Measurements from ENCODE around the gene PLA2G4B.

Gene PLA2G4B

GRCh38 chr15:41888662-41889253, 50.1 kb downstream of the PLA2G4B start:
- Histone ChIP-seq H3K27ac (ENCODE audit: low read length) (no peak overlapping the region), H3K4me3 (ENCODE audit: low read length in 2 of 2) (no peak overlapping the region), H3K4me1 (ENCODE audit: control insufficient read depth, insufficient read depth, low read length) (peaks cover 12% of the 10 kb centered on the region), H3K36me3 (ENCODE audit: control insufficient read depth in 2 of 2, insufficient read depth in 2 of 2, low read length in 2 of 2) (no peaks in the 10 kb centered on the region), H3K27me3 (ENCODE audit: control insufficient read depth in 1 of 2, insufficient read depth in 2 of 2, low read length in 2 of 2) (no peaks in the 10 kb centered on the region), H3K9ac (ENCODE audit: low read length in 2 of 2) (no peak overlapping the region), H3K9me3 (ENCODE audit: control insufficient read depth in 2 of 2, low read length in 2 of 2) (no peaks in the 10 kb centered on the region)

GRCh38 chr15:41890050-41890690, 51.5 kb downstream of the PLA2G4B start:
- Histone ChIP-seq H3K27me3 (ENCODE audit: control insufficient read depth in 1 of 2, insufficient read depth in 2 of 2, low read length in 2 of 2) (no peaks in the 10 kb centered on the region), H3K9me3 (ENCODE audit: control insufficient read depth in 2 of 2, low read length in 2 of 2) (no peaks in the 10 kb centered on the region), H3K9ac (ENCODE audit: low read length in 2 of 2) (no peak overlapping the region), H3K4me3 (ENCODE audit: low read length in 2 of 2) (no peak overlapping the region), H3K27ac (ENCODE audit: low read length) (no peak overlapping the region), H3K4me1 (ENCODE audit: control insufficient read depth, insufficient read depth, low read length) (peaks cover 25% of the 10 kb centered on the region), H3K36me3 (ENCODE audit: control insufficient read depth in 2 of 2, insufficient read depth in 2 of 2, low read length in 2 of 2) (no peaks in the 10 kb centered on the region)

DNA sequence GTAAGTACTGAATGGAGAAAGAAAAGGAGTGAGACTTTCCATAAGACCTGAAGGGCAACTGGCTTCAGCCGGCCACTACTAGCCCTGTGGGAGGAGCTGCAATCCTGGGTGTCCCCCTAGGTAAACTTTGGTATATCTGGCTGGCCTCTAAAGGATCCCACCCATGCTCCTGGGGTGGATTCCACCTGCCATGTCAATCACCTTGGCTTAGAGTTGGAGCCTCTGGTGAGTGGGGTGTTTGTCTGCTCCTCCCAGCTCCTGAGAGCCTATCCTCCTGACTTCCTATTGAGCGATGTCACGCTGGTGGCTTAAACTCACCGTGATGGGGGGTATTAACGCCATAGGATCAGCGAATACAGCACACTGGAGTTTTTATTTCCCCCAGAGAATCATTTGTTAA, 52.6 kb downstream of the PLA2G4B start:
- H3K9me3 ChIP-seq (ENCODE audit: control insufficient read depth in 2 of 2, low read length in 2 of 2): no peaks in the 10 kb centered on the region
- no peaks in the 10 kb centered on the region for H3K36me3 ChIP-seq (ENCODE audit: control insufficient read depth in 2 of 2, insufficient read depth in 2 of 2, low read length in 2 of 2)
- no peak overlapping the region for H3K4me3 ChIP-seq (ENCODE audit: low read length in 2 of 2)
- H3K9ac ChIP-seq (ENCODE audit: low read length in 2 of 2): no peak overlapping the region
- H3K27me3 ChIP-seq (ENCODE audit: control insufficient read depth in 1 of 2, insufficient read depth in 2 of 2, low read length in 2 of 2): no peaks in the 10 kb centered on the region
- no peak overlapping the region for H3K27ac ChIP-seq (ENCODE audit: low read length)
- peaks cover 28% of the 10 kb centered on the region for H3K4me1 ChIP-seq (ENCODE audit: control insufficient read depth, insufficient read depth, low read length)

DNA sequence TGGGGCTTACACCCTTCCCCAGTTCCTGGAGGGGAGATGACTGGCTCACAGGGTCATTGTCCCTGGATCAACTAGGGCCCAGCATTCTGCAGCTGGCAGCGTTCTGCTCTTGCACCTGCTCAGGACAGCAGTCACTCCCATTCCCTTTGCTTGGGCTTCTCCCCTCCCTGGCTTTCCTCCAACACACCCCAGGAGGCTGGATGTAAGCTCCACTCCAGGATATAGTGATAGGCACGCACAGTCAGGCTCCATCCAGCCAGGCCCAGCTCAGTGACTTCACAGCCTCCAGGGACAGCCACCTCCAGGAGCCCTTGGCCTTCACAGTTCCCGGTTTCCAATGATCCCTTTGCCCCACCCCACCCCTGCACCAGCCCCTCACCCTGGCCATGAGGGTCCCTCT, 53.3 kb downstream of the PLA2G4B start:
- peaks cover 28% of the 10 kb centered on the region for H3K4me1 ChIP-seq (ENCODE audit: control insufficient read depth, insufficient read depth, low read length)
- no peaks in the 10 kb centered on the region for H3K36me3 ChIP-seq (ENCODE audit: control insufficient read depth in 2 of 2, insufficient read depth in 2 of 2, low read length in 2 of 2)
- H3K4me3 ChIP-seq (ENCODE audit: low read length in 2 of 2): no peak overlapping the region
- H3K9me3 ChIP-seq (ENCODE audit: control insufficient read depth in 2 of 2, low read length in 2 of 2): no peaks in the 10 kb centered on the region
- no peaks in the 10 kb centered on the region for H3K27me3 ChIP-seq (ENCODE audit: control insufficient read depth in 1 of 2, insufficient read depth in 2 of 2, low read length in 2 of 2)
- no peak overlapping the region for H3K27ac ChIP-seq (ENCODE audit: low read length)
- H3K9ac ChIP-seq (ENCODE audit: low read length in 2 of 2): no peak overlapping the region

- peaks cover 28% of the 10 kb centered on the region for H3K4me1 ChIP-seq (ENCODE audit: control insufficient read depth, insufficient read depth, low read length)
- H3K27me3 ChIP-seq (ENCODE audit: control insufficient read depth in 1 of 2, insufficient read depth in 2 of 2, low read length in 2 of 2): no peaks in the 10 kb centered on the region
- no peaks in the 10 kb centered on the region for H3K9me3 ChIP-seq (ENCODE audit: control insufficient read depth in 2 of 2, low read length in 2 of 2)
- H3K4me3 ChIP-seq (ENCODE audit: low read length in 2 of 2): no peak overlapping the region
- no peak overlapping the region for H3K27ac ChIP-seq (ENCODE audit: low read length)
- no peak overlapping the region for H3K9ac ChIP-seq (ENCODE audit: low read length in 2 of 2)
- peaks cover 0 to 2% of the 10 kb centered on the region in 2 donors for H3K36me3 ChIP-seq (ENCODE audit: control insufficient read depth in 2 of 2, insufficient read depth in 2 of 2, low read length in 2 of 2)
These were observed 54.2 kb downstream of the PLA2G4B start for GRCh38 chr15:41892621-41893421.

GRCh38 chr15:41893422-41894250, 55.0 kb downstream of the PLA2G4B start, which contains the start of gene SPTBN5:
Gene SPTBN5 (minus strand): TSS chr15:41894053. CDS start chr15:41893497, 556 bp downstream.
- Histone ChIP-seq H3K9ac (ENCODE audit: low read length in 2 of 2) (peak within 1 kb of the TSS in 1 of 2 donors; percentile 42), H3K27me3 (ENCODE audit: control insufficient read depth in 1 of 2, insufficient read depth in 2 of 2, low read length in 2 of 2) (no peaks in the 10 kb centered on the region), H3K4me3 (ENCODE audit: low read length in 2 of 2) (peak within 1 kb of the TSS; percentile 26 to 61), H3K27ac (ENCODE audit: low read length) (peak within 1 kb of the TSS; percentile 31), H3K9me3 (ENCODE audit: control insufficient read depth in 2 of 2, low read length in 2 of 2) (no peaks in the 10 kb centered on the region), H3K4me1 (ENCODE audit: control insufficient read depth, insufficient read depth, low read length) (peaks cover 28% of the 10 kb centered on the region), H3K36me3 (ENCODE audit: control insufficient read depth in 2 of 2, insufficient read depth in 2 of 2, low read length in 2 of 2) (peaks cover 0 to 2% of the 10 kb centered on the region in 2 donors)

- no peaks in the 10 kb centered on the region for H3K27me3 ChIP-seq (ENCODE audit: control insufficient read depth in 1 of 2, insufficient read depth in 2 of 2, low read length in 2 of 2)
- H3K36me3 ChIP-seq (ENCODE audit: control insufficient read depth in 2 of 2, insufficient read depth in 2 of 2, low read length in 2 of 2): peaks cover 0 to 4% of the 10 kb centered on the region in 2 donors
- peak overlapping the region in 1 of 2 donors; percentile 42 for H3K9ac ChIP-seq (ENCODE audit: low read length in 2 of 2)
- H3K4me3 ChIP-seq (ENCODE audit: low read length in 2 of 2): peak overlapping the region; percentile 26 to 61
- H3K9me3 ChIP-seq (ENCODE audit: control insufficient read depth in 2 of 2, low read length in 2 of 2): no peaks in the 10 kb centered on the region
- H3K27ac ChIP-seq (ENCODE audit: low read length): no peak overlapping the region
- peaks cover 28% of the 10 kb centered on the region for H3K4me1 ChIP-seq (ENCODE audit: control insufficient read depth, insufficient read depth, low read length)
These were observed 55.7 kb downstream of the PLA2G4B start for GRCh38 chr15:41894251-41894790.

GRCh38 chr15:41894791-41895463, 56.3 kb downstream of the PLA2G4B start:
- peak overlapping the region; percentile 6 to 42 for H3K9ac ChIP-seq (ENCODE audit: low read length in 2 of 2)
- H3K27me3 ChIP-seq (ENCODE audit: control insufficient read depth in 1 of 2, insufficient read depth in 2 of 2, low read length in 2 of 2): no peaks in the 10 kb centered on the region
- H3K9me3 ChIP-seq (ENCODE audit: control insufficient read depth in 2 of 2, low read length in 2 of 2): no peaks in the 10 kb centered on the region
- H3K27ac ChIP-seq (ENCODE audit: low read length): peak overlapping the region; percentile 31
- H3K4me1 ChIP-seq (ENCODE audit: control insufficient read depth, insufficient read depth, low read length): peaks cover 28% of the 10 kb centered on the region
- peak overlapping the region; percentile 26 to 61 for H3K4me3 ChIP-seq (ENCODE audit: low read length in 2 of 2)
- peaks cover 0 to 4% of the 10 kb centered on the region in 2 donors for H3K36me3 ChIP-seq (ENCODE audit: control insufficient read depth in 2 of 2, insufficient read depth in 2 of 2, low read length in 2 of 2)

GRCh38 chr15:41895491-41895890, 56.8 kb downstream of the PLA2G4B start:
- H3K9ac ChIP-seq (ENCODE audit: low read length in 2 of 2): no peak overlapping the region
- H3K4me1 ChIP-seq (ENCODE audit: control insufficient read depth, insufficient read depth, low read length): peaks cover 28% of the 10 kb centered on the region
- no peaks in the 10 kb centered on the region for H3K27me3 ChIP-seq (ENCODE audit: control insufficient read depth in 1 of 2, insufficient read depth in 2 of 2, low read length in 2 of 2)
- no peaks in the 10 kb centered on the region for H3K9me3 ChIP-seq (ENCODE audit: control insufficient read depth in 2 of 2, low read length in 2 of 2)
- H3K4me3 ChIP-seq (ENCODE audit: low read length in 2 of 2): no peak overlapping the region
- H3K27ac ChIP-seq (ENCODE audit: low read length): peak overlapping the region; percentile 31
- peaks cover 0 to 4% of the 10 kb centered on the region in 2 donors for H3K36me3 ChIP-seq (ENCODE audit: control insufficient read depth in 2 of 2, insufficient read depth in 2 of 2, low read length in 2 of 2)
